Neural cell (in vitro differentiated cells): ENCODE measurements around the gene SLC6A6. TPM values are rescaled to one million over a fixed set of nuclear protein-coding genes. Genes with fewer than 3 reads are reported as not detected.

Experiments used
- H2AFZ ChIP-seq: fragments of 200-600, 300-800 bp; sonication (generic), shearing (Covaris generic); 2 replicates; pipeline ENCODE4 v1.6.0; 2014; ENCODE audit warnings: low read depth, mild to moderate bottlenecking, antibody characterized with exemption, low read length, moderate library complexity
- H3F3A ChIP-seq: fragments of 200-600 bp; shearing (Covaris generic); 2 replicates; pipeline ENCODE4 v1.6.1; 2016; ENCODE audit warnings: mild to moderate bottlenecking, moderate library complexity, mixed read lengths, antibody characterized with exemption, low read length; ENCODE audit not compliant: insufficient read depth, poor library complexity, severe bottlenecking
- H3K27ac ChIP-seq: fragments of 200-600, 300-800 bp; sonication (generic), shearing (Covaris generic); 2 replicates; pipeline ENCODE4 v1.5.1; 2014; ENCODE audit warnings: mild to moderate bottlenecking, low read length, moderate library complexity
- H3K27me3 ChIP-seq: fragments of 300-800, 200-600 bp; sonication (generic), shearing (Covaris generic); 2 replicates; pipeline ENCODE4 v1.6.0; 2014; ENCODE audit warnings: mild to moderate bottlenecking, low read depth, low read length, moderate library complexity; ENCODE audit not compliant: insufficient read depth
- H3K36me3 ChIP-seq: fragments of 300-800, 200-600 bp; sonication (generic), shearing (Covaris generic); 2 replicates; pipeline ENCODE4 v1.5.1; 2014; ENCODE audit warnings: mild to moderate bottlenecking, antibody characterized with exemption, low read length, moderate library complexity; ENCODE audit not compliant: insufficient read depth
- H3K4me2 ChIP-seq: fragments of 300-800, 200-600 bp; sonication (generic), shearing (Covaris generic); 2 replicates; pipeline ENCODE4 v1.6.0; 2014; ENCODE audit warnings: mild to moderate bottlenecking, low read length
- H3K4me3 ChIP-seq: fragments of 300-800, 200-600 bp; sonication (generic), shearing (Covaris generic); 2 replicates; pipeline ENCODE4 v1.5.1; 2014; ENCODE audit warnings: mild to moderate bottlenecking, low read length, moderate library complexity
- H3K79me2 ChIP-seq: fragments of 200-600 bp; shearing (Covaris generic); replicated peaks from 2 replicates; pipeline ENCODE4 v1.6.0; 2014; ENCODE audit warnings: mild to moderate bottlenecking, low read length, moderate library complexity; ENCODE audit not compliant: insufficient read depth
- H3K9ac ChIP-seq: fragments of 300-800, 200-600 bp; sonication (generic), shearing (Covaris generic); 2 replicates; pipeline ENCODE4 v1.6.1; 2016; ENCODE audit warnings: mild to moderate bottlenecking, low read length, mixed read lengths
- H3K9me2 ChIP-seq: fragments of 200-600 bp; shearing (Covaris generic); 2 replicates; pipeline ENCODE4 v1.6.1; 2016; ENCODE audit warnings: mild to moderate bottlenecking, low read length, mixed read lengths; ENCODE audit not compliant: insufficient read depth
- H3K9me3 ChIP-seq: fragments of 200-600, 300-800 bp; sonication (generic), shearing (Covaris generic); 2 replicates; pipeline ENCODE4 v1.6.1; 2016; ENCODE audit warnings: mild to moderate bottlenecking, mixed run types, low read length, moderate library complexity, mixed read lengths
- H4K20me1 ChIP-seq: fragments of 200-600 bp; shearing (Covaris generic); 2 replicates; pipeline ENCODE4 v1.6.1; 2016; ENCODE audit warnings: mild to moderate bottlenecking, mixed run types; ENCODE audit not compliant: insufficient read depth
- CTCF ChIP-seq: fragments of 450-650 bp; IDR thresholded peaks from 2 replicates; pipeline ENCODE4 v1.5.1; 2014; ENCODE audit warnings: antibody characterized with exemption, mild to moderate bottlenecking, moderate library complexity; ENCODE audit not compliant: poor library complexity, severe bottlenecking
- EP300 ChIP-seq: fragments of 450-650 bp; conservative IDR thresholded peaks from 2 replicates; pipeline ENCODE4 v1.6.1; 2014; ENCODE audit warnings: antibody characterized with exemption, mild to moderate bottlenecking, moderate library complexity; ENCODE audit not compliant: poor library complexity, severe bottlenecking
- EZH2 ChIP-seq: fragments of 200-600, 300-800 bp; shearing (Covaris generic), sonication (generic); IDR thresholded peaks from 2 replicates; pipeline ENCODE4 v1.6.1; 2014; ENCODE audit warnings: antibody characterized with exemption, low read length, borderline replicate concordance, mild to moderate bottlenecking; ENCODE audit not compliant: insufficient read depth, poor library complexity, severe bottlenecking
- MXI1 ChIP-seq: fragments of 450-650 bp; conservative IDR thresholded peaks from 2 replicates; pipeline ENCODE4 v1.6.1; 2014; ENCODE audit warnings: antibody characterized with exemption, mild to moderate bottlenecking; ENCODE audit not compliant: poor library complexity, severe bottlenecking
- POLR2AphosphoS5 ChIP-seq: IDR thresholded peaks from 2 replicates; pipeline ENCODE4 v1.6.1; 2012
- RAD21 ChIP-seq: fragments of 450-650 bp; conservative IDR thresholded peaks from 2 replicates; pipeline ENCODE4 v1.6.1; 2014; ENCODE audit warnings: antibody characterized with exemption, mild to moderate bottlenecking, moderate library complexity
- REST ChIP-seq: IDR thresholded peaks from 2 replicates; pipeline ENCODE4 v1.6.1; 2012; ENCODE audit warnings: borderline replicate concordance
- SMC3 ChIP-seq: fragments of 450-650 bp; conservative IDR thresholded peaks from 2 replicates; pipeline ENCODE4 v1.6.1; 2014; ENCODE audit warnings: antibody characterized with exemption, mild to moderate bottlenecking, moderate library complexity; ENCODE audit not compliant: poor library complexity
- TAF1 ChIP-seq: IDR thresholded peaks from 2 replicates; pipeline ENCODE4 v1.6.1; 2012; ENCODE audit warnings: low read depth
- polyA plus RNA-seq: library from polyadenylated mRNA; depleted of rRNA; stranded (reverse); fragments of >200 nt; gene quantifications from 2 replicates; pipeline ENCODE4 v1.2.3, GENCODE V29; 2014

The SLC6A6 gene
- polyA plus RNA-seq, 1 donor from 2014 or later, result 15.9 TPM

- H3K79me2 ChIP-seq, result no peaks in the 10 kb centered on the region
- no peak for TF ChIP-seq REST
- no peak for TF ChIP-seq EP300
- no peak for TF ChIP-seq TAF1
- no peak for TF ChIP-seq CTCF
- no peak for TF ChIP-seq RAD21
- TF ChIP-seq MXI1, result no peak
- no peak for TF ChIP-seq EZH2
- TF ChIP-seq SMC3, result no peak
- no peak for TF ChIP-seq POLR2AphosphoS5
- H3K9me3 ChIP-seq, result no peaks in the 10 kb centered on the region
- H3K36me3 ChIP-seq, result no peaks in the 10 kb centered on the region
- no peaks in the 10 kb centered on the region for H3K9me2 ChIP-seq
- H3K4me3 ChIP-seq, result no peak overlapping the region
- H3K27ac ChIP-seq, result no peak overlapping the region
- H3F3A ChIP-seq, result no peaks in the 10 kb centered on the region
- no peaks in the 10 kb centered on the region for H4K20me1 ChIP-seq
- H3K9ac ChIP-seq, result no peak overlapping the region
- no peak overlapping the region for H3K4me2 ChIP-seq
- H2AFZ ChIP-seq, result no peak overlapping the region
- H3K27me3 ChIP-seq, result no peaks in the 10 kb centered on the region
Measured at GRCh38 chr3:14518432-14518802, 116.0 kb downstream of the SLC6A6 start.

GRCh38 chr3:14518893-14519292 is 116.5 kb downstream of the SLC6A6 start:
- Histone ChIP-seq H3K4me2 (no peak overlapping the region), H3K4me3 (no peak overlapping the region), H3K36me3 (no peaks in the 10 kb centered on the region), H3K27me3 (no peaks in the 10 kb centered on the region), H3K27ac (no peak overlapping the region), H3K9ac (no peak overlapping the region), H4K20me1 (no peaks in the 10 kb centered on the region), H3K79me2 (no peaks in the 10 kb centered on the region), H3F3A (no peaks in the 10 kb centered on the region), H3K9me2 (no peaks in the 10 kb centered on the region), H2AFZ (no peak overlapping the region), H3K9me3 (no peaks in the 10 kb centered on the region)
- no peak for TF ChIP-seq POLR2AphosphoS5
- TF ChIP-seq TAF1, result no peak
- no peak for TF ChIP-seq REST
- no peak for TF ChIP-seq EZH2
- TF ChIP-seq RAD21, result no peak
- TF ChIP-seq SMC3, result no peak
- TF ChIP-seq CTCF, result no peak
- no peak for TF ChIP-seq MXI1
- TF ChIP-seq EP300, result no peak
